ENCODE results near the gene MYO9B.

MYO9B gene

GRCh38 chr19:17069193-17069592 lies 6.4 kb upstream of the MYO9B start:
- Histone ChIP-seq H3K4me3 (ENCODE audit: low read length) (no peak overlapping the region), H3K27me3 (ENCODE audit: control insufficient read depth, insufficient read depth, low read length) (no peaks in the 10 kb centered on the region), H3K4me1 (ENCODE audit: control insufficient read depth, low read depth, low read length) (peaks cover 4% of the 10 kb centered on the region), H3K36me3 (ENCODE audit: control insufficient read depth, low read depth, low read length) (peaks cover 31% of the 10 kb centered on the region), H3K27ac (ENCODE audit: low read length) (no peak overlapping the region), H3K9me3 (ENCODE audit: control insufficient read depth, low read depth, low read length) (no peaks in the 10 kb centered on the region), H3K9ac (ENCODE audit: low read length) (no peak overlapping the region)

- H3K27me3 ChIP-seq (ENCODE audit: control insufficient read depth, insufficient read depth, low read length) = no peaks in the 10 kb centered on the region
- no peak overlapping the region for H3K4me3 ChIP-seq (ENCODE audit: low read length)
- peaks cover 31% of the 10 kb centered on the region for H3K36me3 ChIP-seq (ENCODE audit: control insufficient read depth, low read depth, low read length)
- H3K9ac ChIP-seq (ENCODE audit: low read length) = no peak overlapping the region
- H3K4me1 ChIP-seq (ENCODE audit: control insufficient read depth, low read depth, low read length) = peaks cover 4% of the 10 kb centered on the region
- H3K9me3 ChIP-seq (ENCODE audit: control insufficient read depth, low read depth, low read length) = no peaks in the 10 kb centered on the region
- no peak overlapping the region for H3K27ac ChIP-seq (ENCODE audit: low read length)
Observed at GRCh38 chr19:17070421-17070820, 5.2 kb upstream of the MYO9B start.

- H3K27me3 ChIP-seq (ENCODE audit: control insufficient read depth, insufficient read depth, low read length) = no peaks in the 10 kb centered on the region
- no peak overlapping the region for H3K9ac ChIP-seq (ENCODE audit: low read length)
- H3K9me3 ChIP-seq (ENCODE audit: control insufficient read depth, low read depth, low read length) = no peaks in the 10 kb centered on the region
- no peak overlapping the region for H3K27ac ChIP-seq (ENCODE audit: low read length)
- H3K4me3 ChIP-seq (ENCODE audit: low read length) = no peak overlapping the region
- H3K4me1 ChIP-seq (ENCODE audit: control insufficient read depth, low read depth, low read length) = peaks cover 4% of the 10 kb centered on the region
- H3K36me3 ChIP-seq (ENCODE audit: control insufficient read depth, low read depth, low read length) = peaks cover 31% of the 10 kb centered on the region
Observed at GRCh38 chr19:17070912-17071311, 4.7 kb upstream of the MYO9B start.

GRCh38 chr19:17073869-17074633 lies 1.5 kb upstream of the MYO9B start:
- peak overlapping the region; percentile 72 for H3K4me3 ChIP-seq (ENCODE audit: low read length)
- H3K9ac ChIP-seq (ENCODE audit: low read length) = no peak overlapping the region
- peaks cover 19% of the 10 kb centered on the region for H3K36me3 ChIP-seq (ENCODE audit: control insufficient read depth, low read depth, low read length)
- no peaks in the 10 kb centered on the region for H3K27me3 ChIP-seq (ENCODE audit: control insufficient read depth, insufficient read depth, low read length)
- H3K4me1 ChIP-seq (ENCODE audit: control insufficient read depth, low read depth, low read length) = peaks cover 10% of the 10 kb centered on the region
- no peak overlapping the region for H3K27ac ChIP-seq (ENCODE audit: low read length)
- H3K9me3 ChIP-seq (ENCODE audit: control insufficient read depth, low read depth, low read length) = no peaks in the 10 kb centered on the region

- H3K9me3 ChIP-seq (ENCODE audit: control insufficient read depth, low read depth, low read length) = no peaks in the 10 kb centered on the region
- no peaks in the 10 kb centered on the region for H3K27me3 ChIP-seq (ENCODE audit: control insufficient read depth, insufficient read depth, low read length)
- H3K27ac ChIP-seq (ENCODE audit: low read length) = no peak overlapping the region
- H3K4me3 ChIP-seq (ENCODE audit: low read length) = peak overlapping the region; percentile 72
- H3K9ac ChIP-seq (ENCODE audit: low read length) = peak overlapping the region; percentile 94
- peaks cover 19% of the 10 kb centered on the region for H3K36me3 ChIP-seq (ENCODE audit: control insufficient read depth, low read depth, low read length)
- peaks cover 16% of the 10 kb centered on the region for H3K4me1 ChIP-seq (ENCODE audit: control insufficient read depth, low read depth, low read length)
Observed at GRCh38 chr19:17074634-17075034, 943 bp upstream of the MYO9B start.

GRCh38 chr19:17075864-17076542 lies 426 bp downstream of the MYO9B start:
- H3K9me3 ChIP-seq (ENCODE audit: control insufficient read depth, low read depth, low read length) = no peaks in the 10 kb centered on the region
- peaks cover 17% of the 10 kb centered on the region for H3K36me3 ChIP-seq (ENCODE audit: control insufficient read depth, low read depth, low read length)
- peak overlapping the region; percentile 21 for H3K9ac ChIP-seq (ENCODE audit: low read length)
- peaks cover 20% of the 10 kb centered on the region for H3K4me1 ChIP-seq (ENCODE audit: control insufficient read depth, low read depth, low read length)
- no peaks in the 10 kb centered on the region for H3K27me3 ChIP-seq (ENCODE audit: control insufficient read depth, insufficient read depth, low read length)
- no peak overlapping the region for H3K27ac ChIP-seq (ENCODE audit: low read length)
- peak overlapping the region; percentile 82 for H3K4me3 ChIP-seq (ENCODE audit: low read length)

GRCh38 chr19:17076543-17076991 lies 990 bp downstream of the MYO9B start:
- peak overlapping the region; percentile 21 for H3K9ac ChIP-seq (ENCODE audit: low read length)
- peak overlapping the region; percentile 82 for H3K4me3 ChIP-seq (ENCODE audit: low read length)
- no peaks in the 10 kb centered on the region for H3K27me3 ChIP-seq (ENCODE audit: control insufficient read depth, insufficient read depth, low read length)
- peaks cover 11% of the 10 kb centered on the region for H3K36me3 ChIP-seq (ENCODE audit: control insufficient read depth, low read depth, low read length)
- H3K27ac ChIP-seq (ENCODE audit: low read length) = no peak overlapping the region
- no peaks in the 10 kb centered on the region for H3K9me3 ChIP-seq (ENCODE audit: control insufficient read depth, low read depth, low read length)
- H3K4me1 ChIP-seq (ENCODE audit: control insufficient read depth, low read depth, low read length) = peaks cover 20% of the 10 kb centered on the region

GRCh38 chr19:17077447-17078028 lies 2.0 kb downstream of the MYO9B start:
- H3K4me1 ChIP-seq (ENCODE audit: control insufficient read depth, low read depth, low read length) = peaks cover 20% of the 10 kb centered on the region
- no peak overlapping the region for H3K4me3 ChIP-seq (ENCODE audit: low read length)
- peaks cover 6% of the 10 kb centered on the region for H3K36me3 ChIP-seq (ENCODE audit: control insufficient read depth, low read depth, low read length)
- H3K27ac ChIP-seq (ENCODE audit: low read length) = no peak overlapping the region
- H3K9me3 ChIP-seq (ENCODE audit: control insufficient read depth, low read depth, low read length) = no peaks in the 10 kb centered on the region
- H3K9ac ChIP-seq (ENCODE audit: low read length) = no peak overlapping the region
- H3K27me3 ChIP-seq (ENCODE audit: control insufficient read depth, insufficient read depth, low read length) = no peaks in the 10 kb centered on the region

- Histone ChIP-seq H3K9ac (ENCODE audit: low read length) (no peak overlapping the region), H3K4me1 (ENCODE audit: control insufficient read depth, low read depth, low read length) (peaks cover 20% of the 10 kb centered on the region), H3K4me3 (ENCODE audit: low read length) (no peak overlapping the region)
Observed at GRCh38 chr19:17078036-17078919, 2.7 kb downstream of the MYO9B start.

GRCh38 chr19:17078920-17079709 lies 3.5 kb downstream of the MYO9B start:
- no peaks in the 10 kb centered on the region for H3K9me3 ChIP-seq (ENCODE audit: control insufficient read depth, low read depth, low read length)
- H3K27ac ChIP-seq (ENCODE audit: low read length) = no peak overlapping the region
- no peaks in the 10 kb centered on the region for H3K36me3 ChIP-seq (ENCODE audit: control insufficient read depth, low read depth, low read length)
- peaks cover 20% of the 10 kb centered on the region for H3K4me1 ChIP-seq (ENCODE audit: control insufficient read depth, low read depth, low read length)
- no peak overlapping the region for H3K4me3 ChIP-seq (ENCODE audit: low read length)
- no peaks in the 10 kb centered on the region for H3K27me3 ChIP-seq (ENCODE audit: control insufficient read depth, insufficient read depth, low read length)
- H3K9ac ChIP-seq (ENCODE audit: low read length) = peak overlapping the region; percentile 25

More at GRCh38 chr19:17078036-17078919, 2.7 kb downstream of the MYO9B start:
- Histone ChIP-seq H3K27me3 (ENCODE audit: control insufficient read depth, insufficient read depth, low read length) (no peaks in the 10 kb centered on the region), H3K36me3 (ENCODE audit: control insufficient read depth, low read depth, low read length) (no peaks in the 10 kb centered on the region), H3K9me3 (ENCODE audit: control insufficient read depth, low read depth, low read length) (no peaks in the 10 kb centered on the region), H3K27ac (ENCODE audit: low read length) (no peak overlapping the region)

All from iPS-18a (cell line).